ENCODE results near the gene NLGN3.

NLGN3 gene

GRCh38 chrX:71216485-71216884 is 71.8 kb downstream of the NLGN3 start:
- no peak for DNase-seq

- no peak for DNase-seq
These were observed 72.7 kb downstream of the NLGN3 start for GRCh38 chrX:71217298-71217697.

Measured in suppressor macrophage treated with lipopolysaccharide for 4 hours (primary cell).